Common myeloid progenitor, CD34-positive (primary cell): ENCODE data around the gene MAX.
"Not testable (repeated sequence)": the region's sequence is repeated elsewhere in the genome, so short reads cannot be mapped to it uniquely, and the experiment has no call there.

ENCODE experiments used
- CTCF ChIA-PET: fragments of 350-600 bp; sonication (Branson Sonifier 250); formaldehyde crosslinking; loops from one replicate; lab custom pipeline; 2021; ENCODE audit warnings: antibody characterized with exemption; lab: Charles Lee
- POLR2A ChIA-PET: fragments of 350-600 bp; sonication (Branson Sonifier 250); formaldehyde crosslinking; loops from one replicate; lab custom pipeline; 2021; ENCODE audit warnings: antibody characterized with exemption; lab: Charles Lee
- DNase-seq, 3 donors: peaks; one replicate each; pipeline versions ENCODE4 v3.0.0 to v3.0.0-alpha.2; 2013
- H3K27ac ChIP-seq, 2 experiments: 1 replicate in 1 of 2; 2 replicates in 1 of 2; pipeline ENCODE4 v1.7.0; 2013; ENCODE audit warnings: inconsistent platforms in 2 of 2, low read length in 2 of 2, mild to moderate bottlenecking in 2 of 2, low read depth in 1 of 2, moderate library complexity in 1 of 2; ENCODE audit not compliant: severe bottlenecking in 2 of 2, insufficient read depth in 1 of 2, poor library complexity in 1 of 2
- H3K27me3 ChIP-seq, 5 experiments: replicated peaks in 2 of 5; 1 replicate in 3 of 5; 2 replicates in 2 of 5; pipeline versions ENCODE4 v1.6.1 to v1.7.0; 2013; ENCODE audit warnings: low read length in 4 of 5, mild to moderate bottlenecking in 2 of 5, moderate library complexity in 2 of 5, inconsistent platforms in 1 of 5; ENCODE audit not compliant: insufficient read depth in 5 of 5, control insufficient read depth in 4 of 5
- H3K36me3 ChIP-seq, 4 experiments: 1 replicate in 2 of 4; 2 replicates in 2 of 4; pipeline versions ENCODE4 v1.6.1 to v1.7.0; 2013; ENCODE audit warnings: low read length in 3 of 4, control low read depth in 1 of 4, mild to moderate bottlenecking in 1 of 4; ENCODE audit not compliant: control insufficient read depth in 4 of 4, insufficient read depth in 4 of 4
- H3K4me1 ChIP-seq, 4 experiments: 1 replicate in 3 of 4; 2 replicates in 1 of 4; pipeline versions ENCODE4 v1.6.1 to v1.7.1; 2013; ENCODE audit warnings: low read length in 3 of 4, mild to moderate bottlenecking in 3 of 4, control low read depth in 1 of 4, inconsistent platforms in 1 of 4, moderate library complexity in 1 of 4; ENCODE audit not compliant: control insufficient read depth in 4 of 4, insufficient read depth in 4 of 4; ENCODE audit errors: control extremely low read depth in 1 of 4
- H3K4me3 ChIP-seq, 7 experiments: 1 replicate in 4 of 7; 2 replicates in 3 of 7; pipeline versions ENCODE4 v1.5.1 to v1.7.0; 2013; ENCODE audit warnings: mild to moderate bottlenecking in 7 of 7, low read length in 6 of 7, moderate library complexity in 6 of 7, inconsistent platforms in 2 of 7, low read depth in 2 of 7, control low read depth in 1 of 7; ENCODE audit not compliant: insufficient read depth in 4 of 7, control insufficient read depth in 1 of 7; ENCODE audit errors: extremely low read depth in 1 of 7
- H3K9me3 ChIP-seq, 5 experiments: 1 replicate in 4 of 5; 2 replicates in 1 of 5; pipeline versions ENCODE4 v1.6.1 to v1.7.1; 2013; ENCODE audit warnings: low read length in 4 of 5, mild to moderate bottlenecking in 2 of 5, inconsistent platforms in 1 of 5, low read depth in 1 of 5, moderate library complexity in 1 of 5; ENCODE audit not compliant: control insufficient read depth in 4 of 5, insufficient read depth in 2 of 5; ENCODE audit errors: control extremely low read depth in 1 of 5
- WGBS: methylation state at CpG from one replicate; pipeline ENCODE4 v1.1.5; 2013; ENCODE audit not compliant: insufficient coverage; 5-methylcytosine and 5-hydroxymethylcytosine counted together

The MAX gene

DNA sequence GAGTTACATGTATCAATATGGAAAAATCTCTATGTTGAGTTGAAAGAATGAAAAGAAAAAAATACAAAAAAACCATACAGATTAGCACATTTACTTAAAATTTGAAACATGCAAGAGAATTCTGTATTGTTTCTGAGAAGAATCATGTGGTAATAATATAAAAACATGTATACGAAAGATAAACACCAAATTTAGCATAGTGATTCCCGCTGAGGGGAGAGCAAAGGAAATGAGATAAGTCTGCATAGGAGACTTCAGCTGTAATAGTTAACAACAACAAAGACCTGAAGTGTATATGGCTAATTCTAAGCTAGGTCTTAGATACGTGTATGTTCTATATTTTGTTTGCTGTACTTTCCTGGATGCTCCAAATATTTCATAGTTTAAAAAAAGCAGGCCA is 69.1 kb downstream of the MAX start:
- no CpG with 5 or more reads among the region's 3 CpGs for WGBS
- H3K36me3 ChIP-seq, result peaks cover 5 to 38% (median 18%) of the 10 kb centered on the region in 4 experiments
- H3K27me3 ChIP-seq, result no peaks in the 10 kb centered on the region
- no peaks in the 10 kb centered on the region for H3K9me3 ChIP-seq
- H3K27ac ChIP-seq, result no peak overlapping the region
- POLR2A ChIA-PET, result interaction anchor here (0.5 to 1.1 kb wide), 2 partner anchors 11 to 287 kb away, joined by 4 to 5 read pairs; no protein-coding TSS in a partner anchor
- peaks cover 0 to 3% (median 0%) of the 10 kb centered on the region in 4 experiments for H3K4me1 ChIP-seq
- H3K4me3 ChIP-seq, result no peak overlapping the region
- CTCF ChIA-PET, result interaction anchor here (0.7 to 3.3 kb wide), 4 partner anchors 10 to 24 kb away, joined by 3 to 18 read pairs (median 14); no protein-coding TSS in a partner anchor
- peak in 2 of 3 donors; percentile 43 to 63 for DNase-seq

DNA sequence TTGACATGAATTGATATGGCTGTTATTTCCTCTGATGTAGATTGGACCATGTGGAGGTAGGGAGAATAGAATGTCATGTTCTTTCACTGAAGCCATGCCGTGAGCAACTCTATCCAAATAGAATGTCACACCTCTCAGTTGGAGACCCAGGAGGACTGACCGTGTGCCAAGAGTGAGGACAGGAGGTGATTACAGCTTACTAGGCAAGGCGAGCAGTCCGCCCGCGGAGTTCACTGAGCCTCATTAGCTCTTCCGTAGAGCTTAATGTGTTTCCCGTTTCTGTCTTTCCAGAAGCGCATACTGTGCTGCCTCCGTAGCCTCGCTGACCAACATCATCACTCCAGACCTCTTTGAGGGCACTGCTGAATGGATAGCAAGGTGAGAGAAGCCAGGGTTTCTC is 70.0 kb downstream of the MAX start:
- peaks cover 5 to 46% (median 24%) of the 10 kb centered on the region in 4 experiments for H3K36me3 ChIP-seq
- H3K4me1 ChIP-seq, result peaks cover 0 to 3% (median 0%) of the 10 kb centered on the region in 4 experiments
- no peak overlapping the region for H3K27ac ChIP-seq
- CTCF ChIA-PET, result interaction anchor here (1.3 to 3.3 kb wide), 2 partner anchors 12 to 24 kb away, joined by 3 to 15 read pairs; no protein-coding TSS in a partner anchor
- no peaks in the 10 kb centered on the region for H3K27me3 ChIP-seq
- no peaks in the 10 kb centered on the region for H3K9me3 ChIP-seq
- WGBS, result 98% methylated on average over 10 of the region's 11 CpGs
- no peak for DNase-seq
- no peak overlapping the region for H3K4me3 ChIP-seq
- POLR2A ChIA-PET, result no interaction called here

DNA sequence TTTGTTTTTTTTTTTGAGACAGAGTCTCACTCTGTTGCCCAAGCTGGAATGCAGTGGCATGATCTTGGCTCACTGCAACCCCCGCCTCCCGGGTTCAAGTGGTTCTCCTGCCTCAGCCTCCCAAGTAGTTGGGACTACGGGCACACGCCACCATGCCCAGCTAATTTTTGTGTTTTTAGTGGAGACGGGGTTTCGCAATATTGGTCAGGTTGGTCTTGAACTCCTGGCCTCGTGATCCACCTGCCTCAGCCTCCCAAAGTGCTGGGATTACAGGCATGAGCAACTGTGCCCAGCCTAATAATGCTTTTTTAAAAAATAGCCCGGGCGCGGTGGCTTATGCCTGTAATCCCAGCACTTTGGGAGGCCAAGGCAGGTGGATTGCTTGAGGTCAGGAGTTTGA is 71.0 kb downstream of the MAX start:
- H3K27ac ChIP-seq, H3K27me3 ChIP-seq, DNase-seq, H3K4me1 ChIP-seq, POLR2A ChIA-PET, H3K9me3 ChIP-seq, H3K4me3 ChIP-seq: not testable (repeated sequence)
- CTCF ChIA-PET, result interaction anchor here (1.1 kb wide), 1 partner anchor 10 kb away, joined by 4 read pairs; no protein-coding TSS in a partner anchor
- WGBS, result 99% methylated on average over 10 of the region's 10 CpGs
- H3K36me3 ChIP-seq, result peaks cover 5 to 50% (median 28%) of the 10 kb centered on the region in 4 experiments

DNA sequence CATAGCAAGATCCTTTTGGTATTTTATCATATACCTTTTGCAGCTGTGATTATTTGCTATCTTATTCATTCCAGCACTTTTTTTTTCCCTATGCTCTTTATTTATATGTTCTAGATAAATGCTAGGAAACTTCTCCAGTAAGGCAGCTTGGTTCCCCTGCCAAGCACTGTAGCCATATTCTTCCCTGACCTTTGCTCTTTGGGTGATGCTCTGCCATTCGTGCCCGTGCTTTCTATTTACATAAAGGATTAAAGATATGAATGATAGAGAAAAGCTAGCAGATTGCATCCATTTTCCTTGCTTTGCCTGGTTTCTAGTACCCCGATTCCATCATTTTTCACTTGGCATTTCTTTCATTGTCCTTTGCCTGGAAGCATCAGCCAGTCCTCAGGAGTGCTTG is 73.4 kb downstream of the MAX start:
- DNase-seq, result no peak
- POLR2A ChIA-PET, result no interaction called here
- Histone ChIP-seq H3K4me3 (no peak overlapping the region), H3K27ac (no peak overlapping the region), H3K4me1 (no peaks in the 10 kb centered on the region), H3K9me3 (no peaks in the 10 kb centered on the region), H3K36me3 (peaks cover 5 to 39% (median 28%) of the 10 kb centered on the region in 4 experiments), H3K27me3 (no peaks in the 10 kb centered on the region)
- no CpG with 5 or more reads among the region's 3 CpGs for WGBS
- CTCF ChIA-PET, result interaction anchor here (0.9 to 19.0 kb wide), 3 partner anchors 9 to 42 kb away, joined by 3 to 236 read pairs (median 8); partner anchors contain the start of gene FNTB

DNA sequence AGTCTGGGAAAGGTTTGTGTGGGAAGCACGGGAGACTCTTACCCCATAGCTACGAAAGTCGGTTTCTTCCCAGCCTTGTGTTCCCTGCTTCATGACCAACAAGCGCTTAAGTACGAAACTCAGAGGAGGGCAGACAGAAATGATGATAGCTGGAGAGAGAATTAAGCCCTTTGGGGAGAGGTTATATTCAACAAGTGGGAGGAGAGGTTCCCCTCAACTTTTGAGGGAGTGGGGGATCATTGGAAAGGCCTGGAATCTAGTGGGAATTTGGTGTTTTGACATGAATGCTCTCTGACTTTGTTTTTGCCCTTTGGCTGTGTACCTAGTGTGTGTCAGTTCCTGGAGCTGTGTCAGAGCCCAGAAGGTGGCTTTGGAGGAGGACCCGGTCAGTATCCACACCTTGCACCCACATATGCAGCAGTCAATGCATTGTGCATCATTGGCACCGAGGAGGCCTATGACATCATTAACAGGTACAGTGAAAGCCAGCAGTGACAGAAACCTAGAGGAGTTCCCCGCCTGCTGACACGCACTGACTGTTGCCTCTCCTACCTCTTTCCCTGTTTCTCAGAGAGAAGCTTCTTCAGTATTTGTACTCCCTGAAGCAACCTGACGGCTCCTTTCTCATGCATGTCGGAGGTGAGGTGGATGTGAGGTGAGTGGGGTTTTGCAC is 75.1 kb downstream of the MAX start:
- H3K36me3 ChIP-seq, result peaks cover 3 to 29% (median 24%) of the 10 kb centered on the region in 4 experiments
- no peak overlapping the region for H3K27ac ChIP-seq
- H3K9me3 ChIP-seq, result no peaks in the 10 kb centered on the region
- CTCF ChIA-PET, result interaction anchor here (19.0 kb wide), 1 partner anchor 40 kb away, joined by 236 read pairs; the partner anchor contains the start of gene FNTB
- no peaks in the 10 kb centered on the region for H3K4me1 ChIP-seq
- H3K27me3 ChIP-seq, result no peaks in the 10 kb centered on the region
- no peak overlapping the region for H3K4me3 ChIP-seq
- POLR2A ChIA-PET, result no interaction called here
- 97% methylated on average over 8 of the region's 11 CpGs for WGBS
- no peak for DNase-seq

DNA sequence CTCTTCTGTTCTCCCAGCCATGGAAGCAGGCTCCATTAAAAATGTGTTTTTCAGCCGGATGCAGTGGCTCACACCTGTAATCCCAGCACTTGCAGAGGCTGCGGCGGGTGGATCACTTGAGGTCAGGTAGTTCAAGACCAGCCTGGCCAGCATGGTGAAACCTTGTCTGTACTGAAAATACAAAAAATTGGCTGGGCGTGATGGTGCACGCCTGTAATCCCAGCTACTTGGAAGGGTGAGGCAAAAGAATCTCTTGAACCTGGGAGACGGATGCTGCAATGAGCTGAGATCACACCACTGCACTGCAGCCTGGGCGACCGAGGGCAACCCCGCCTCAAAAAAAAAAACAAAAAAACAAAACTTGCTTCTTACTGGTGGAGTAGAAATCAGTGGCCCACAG is 75.8 kb downstream of the MAX start:
- Histone ChIP-seq H3K4me3 (no peak overlapping the region), H3K36me3 (peaks cover 6 to 26% (median 21%) of the 10 kb centered on the region in 4 experiments), H3K27me3 (no peaks in the 10 kb centered on the region), H3K4me1 (no peaks in the 10 kb centered on the region), H3K27ac (no peak overlapping the region), H3K9me3 (no peaks in the 10 kb centered on the region)
- WGBS, result 98% methylated on average over 9 of the region's 9 CpGs
- DNase-seq, result no peak
- ChIA-PET CTCF (interaction anchor here (0.8 to 19.0 kb wide), 3 partner anchors 15 to 39 kb away, joined by 4 to 236 read pairs (median 4); partner anchors contain the start of gene FNTB), POLR2A (no interaction called here)

DNA sequence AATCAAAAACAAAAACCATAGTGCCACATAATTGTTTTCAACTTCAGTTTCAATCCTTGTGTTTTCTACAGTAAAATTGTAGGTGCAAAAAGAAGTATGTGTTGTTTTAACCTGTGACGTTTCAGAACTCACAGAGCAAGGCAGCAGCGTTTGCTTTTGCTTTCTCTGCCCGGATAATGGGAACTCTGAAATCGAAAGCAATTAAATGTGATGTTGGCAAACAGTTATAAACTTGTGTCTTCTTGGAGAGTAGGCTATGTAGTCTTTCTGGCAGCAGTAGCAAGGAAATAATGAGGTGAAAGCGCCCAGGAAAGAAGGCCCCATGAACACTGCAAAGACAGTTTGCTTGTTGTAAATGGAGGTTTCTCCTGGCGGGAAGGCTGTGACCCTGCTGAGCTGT is 76.5 kb downstream of the MAX start:
- ChIA-PET POLR2A (no interaction called here), CTCF (interaction anchor here (0.8 to 19.0 kb wide), 3 partner anchors 16 to 39 kb away, joined by 4 to 236 read pairs (median 4); partner anchors contain the start of gene FNTB)
- WGBS, result 98% methylated on average over 6 of the region's 6 CpGs
- H3K4me3 ChIP-seq, result no peak overlapping the region
- no peak overlapping the region for H3K27ac ChIP-seq
- H3K4me1 ChIP-seq, result no peaks in the 10 kb centered on the region
- peaks cover 6 to 26% (median 21%) of the 10 kb centered on the region in 4 experiments for H3K36me3 ChIP-seq
- H3K27me3 ChIP-seq, result no peaks in the 10 kb centered on the region
- no peak for DNase-seq
- H3K9me3 ChIP-seq, result no peaks in the 10 kb centered on the region
